HG03196 (cell line): ENCODE data around the gene RANBP10.

ENCODE experiments used
- ATAC-seq: cut with Tn5 transposase; IDR thresholded peaks from one replicate; pipeline ENCODE4 v1.9.1; 2021; ENCODE audit not compliant: unreplicated experiment

RANBP10 gene

DNA sequence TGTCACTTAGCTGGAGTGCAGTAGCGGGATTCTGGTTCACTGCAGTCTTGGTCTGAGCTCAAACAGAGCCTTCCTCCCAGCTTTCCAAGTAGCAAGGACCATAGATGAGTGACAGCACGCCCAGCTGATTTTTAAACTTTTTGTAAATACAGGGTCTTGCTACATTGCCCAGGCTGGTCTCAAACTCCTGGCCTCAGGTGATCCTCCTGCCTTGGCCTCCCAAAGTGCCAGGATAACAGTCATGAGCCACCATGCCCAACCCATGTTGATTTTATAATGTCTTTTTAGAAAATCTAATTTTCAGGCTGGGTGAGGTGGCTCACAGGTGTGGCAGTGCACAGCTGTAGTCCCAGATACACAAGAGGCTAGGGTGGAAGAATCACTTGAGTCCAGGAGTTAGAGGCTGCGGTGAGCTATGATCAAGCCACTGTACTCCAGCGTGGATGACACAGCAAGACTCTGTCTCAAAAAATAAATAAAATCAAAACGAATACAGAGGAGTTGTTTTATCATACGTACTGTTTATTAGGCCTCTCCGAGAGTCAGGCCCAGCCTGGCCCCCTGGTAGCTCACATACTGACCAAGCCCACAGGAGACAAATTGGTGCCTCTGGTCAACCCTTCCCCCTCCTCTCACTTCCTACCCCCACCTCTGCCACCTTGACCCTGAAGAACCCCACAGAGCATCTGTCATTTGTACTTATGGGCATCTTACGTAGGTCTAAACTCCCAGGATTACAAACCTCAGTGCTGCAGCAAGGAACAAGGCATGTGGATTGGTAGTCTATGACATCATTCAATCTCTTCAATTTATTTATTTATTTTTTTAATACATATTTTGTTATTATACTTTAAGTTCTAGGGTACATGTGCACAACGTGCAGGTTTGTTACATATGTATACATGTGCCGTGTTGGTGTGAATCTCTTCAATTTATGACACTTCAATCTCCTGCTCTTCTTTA, 126.1 kb downstream of the RANBP10 start:
- ATAC-seq, result no peak

DNA sequence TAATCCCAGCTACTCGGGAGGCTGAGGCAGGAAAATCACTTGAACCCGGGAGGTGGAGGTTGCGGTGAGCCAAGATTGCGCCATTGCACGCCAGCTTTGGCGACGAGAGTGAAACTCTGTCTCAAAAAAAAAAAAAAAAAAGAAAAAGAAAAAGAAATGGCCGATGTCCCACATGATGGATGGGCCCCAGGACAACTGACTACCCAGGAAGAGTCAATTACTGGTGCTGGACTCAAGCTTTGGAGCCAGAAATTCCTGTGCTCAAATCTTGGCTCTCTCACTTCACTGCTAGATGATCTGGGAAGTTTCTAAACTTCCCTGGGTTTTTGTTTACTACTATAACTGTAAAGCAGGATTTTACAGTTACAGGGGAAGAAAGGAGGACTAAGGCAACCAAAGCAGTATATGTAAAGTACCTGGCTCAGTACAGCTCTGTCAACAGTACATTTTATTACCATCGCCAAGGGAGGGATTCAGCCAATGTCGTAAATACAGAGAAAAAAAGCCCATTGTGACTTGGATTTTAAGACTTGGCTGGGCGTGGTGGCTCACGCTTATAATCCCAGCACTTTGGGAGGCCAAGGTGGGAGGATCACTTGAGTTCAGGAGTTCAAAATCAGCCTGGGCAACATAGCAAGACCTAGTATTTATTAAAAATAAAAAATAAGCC, 127.9 kb downstream of the RANBP10 start:
- no peak for ATAC-seq

DNA sequence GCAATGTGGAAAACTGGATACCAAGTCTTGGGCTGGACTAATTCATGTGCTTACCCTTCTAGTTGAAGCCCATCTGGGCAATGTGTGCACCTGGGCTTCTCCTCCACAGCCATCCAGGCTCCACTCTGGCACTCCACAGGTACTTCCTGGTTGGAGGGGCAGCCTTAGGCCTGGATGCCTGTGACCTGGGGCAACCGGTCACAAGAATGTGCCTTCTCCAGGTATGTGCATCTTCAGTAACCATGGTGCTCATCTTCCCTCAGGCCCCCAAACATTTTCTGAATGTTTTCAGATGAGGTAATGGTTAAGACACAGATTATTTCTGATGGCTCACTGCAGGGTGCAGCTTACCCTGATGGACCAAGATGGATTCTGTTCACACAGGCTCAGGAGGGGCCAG, 128.6 kb downstream of the RANBP10 start:
- no peak for ATAC-seq

DNA sequence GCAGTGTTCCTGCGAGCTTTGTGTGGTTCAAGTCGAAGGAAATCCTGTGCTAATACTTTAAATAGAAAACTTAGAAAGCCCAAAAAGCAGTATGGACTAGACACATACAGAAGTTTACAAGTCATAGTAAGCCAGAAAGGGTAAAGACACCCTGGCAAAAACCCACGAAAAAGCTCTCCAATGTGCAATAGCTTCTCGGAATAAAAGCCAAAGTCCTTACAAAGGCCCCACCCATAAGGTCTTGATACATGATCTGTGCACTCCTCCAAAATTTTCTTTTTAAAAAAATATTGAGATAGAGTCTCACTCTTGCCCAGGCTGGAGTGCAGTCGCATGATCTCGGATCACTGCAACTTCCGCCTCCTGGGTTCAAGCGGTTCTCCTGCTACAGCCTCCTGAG, 129.4 kb downstream of the RANBP10 start:
- ATAC-seq, result no peak

DNA sequence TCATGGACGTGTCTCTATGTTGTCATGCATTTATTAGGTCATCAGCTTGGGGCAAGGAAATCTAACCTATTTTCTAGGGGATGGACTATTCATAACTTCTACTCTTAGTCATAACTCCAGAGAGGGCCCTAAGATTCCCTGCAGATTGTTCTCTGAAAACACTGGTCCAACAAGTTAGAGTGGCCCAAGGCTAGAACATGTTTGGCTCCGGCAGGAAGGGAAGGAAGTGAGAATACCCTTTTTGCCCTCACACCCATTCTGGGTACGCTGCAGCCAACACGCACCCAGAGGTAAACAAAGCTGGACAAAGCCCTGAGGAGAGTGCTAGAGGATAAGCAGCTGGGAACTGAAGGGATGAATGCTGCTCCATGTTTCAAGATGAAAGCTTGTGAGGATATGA, 129.8 kb downstream of the RANBP10 start:
- no peak for ATAC-seq

DNA sequence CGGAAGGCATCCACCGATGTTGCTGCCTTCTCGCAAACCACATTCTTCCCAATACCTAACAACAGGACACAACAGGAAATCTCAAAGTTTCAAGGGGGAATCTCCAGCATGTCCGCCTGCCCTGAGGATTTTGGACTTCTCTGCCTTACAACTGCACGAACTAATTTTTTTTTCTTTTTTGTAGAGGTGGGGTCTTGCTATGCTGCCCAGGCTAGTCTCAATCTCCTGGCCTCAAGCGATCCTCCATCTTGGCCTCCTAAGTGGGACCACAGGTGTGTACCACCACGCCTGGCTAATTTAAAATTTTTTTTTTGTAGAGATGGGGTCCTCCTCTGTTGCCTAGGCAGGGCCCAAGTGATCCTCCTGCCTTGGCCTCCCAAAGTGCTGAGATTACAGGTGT, 130.4 kb downstream of the RANBP10 start:
- no peak for ATAC-seq

DNA sequence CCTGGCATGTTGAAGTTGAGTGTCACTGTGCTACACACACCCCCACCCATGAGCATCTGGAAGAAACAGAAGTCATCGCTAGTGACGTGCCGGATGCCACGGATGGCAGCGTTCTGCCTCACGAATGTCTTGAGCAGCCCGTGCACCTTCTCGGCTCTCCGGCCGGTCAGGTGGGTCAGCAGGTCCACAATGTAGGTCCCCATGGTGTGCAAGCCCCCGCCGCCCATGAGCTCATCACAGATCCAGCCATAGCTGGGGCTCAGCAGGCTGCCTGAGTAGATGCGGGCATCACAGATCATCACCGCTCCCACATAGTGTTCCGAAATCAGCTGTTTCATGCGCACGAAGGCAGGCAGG, 130.8 kb downstream of the RANBP10 start:
- ATAC-seq, result no peak

DNA sequence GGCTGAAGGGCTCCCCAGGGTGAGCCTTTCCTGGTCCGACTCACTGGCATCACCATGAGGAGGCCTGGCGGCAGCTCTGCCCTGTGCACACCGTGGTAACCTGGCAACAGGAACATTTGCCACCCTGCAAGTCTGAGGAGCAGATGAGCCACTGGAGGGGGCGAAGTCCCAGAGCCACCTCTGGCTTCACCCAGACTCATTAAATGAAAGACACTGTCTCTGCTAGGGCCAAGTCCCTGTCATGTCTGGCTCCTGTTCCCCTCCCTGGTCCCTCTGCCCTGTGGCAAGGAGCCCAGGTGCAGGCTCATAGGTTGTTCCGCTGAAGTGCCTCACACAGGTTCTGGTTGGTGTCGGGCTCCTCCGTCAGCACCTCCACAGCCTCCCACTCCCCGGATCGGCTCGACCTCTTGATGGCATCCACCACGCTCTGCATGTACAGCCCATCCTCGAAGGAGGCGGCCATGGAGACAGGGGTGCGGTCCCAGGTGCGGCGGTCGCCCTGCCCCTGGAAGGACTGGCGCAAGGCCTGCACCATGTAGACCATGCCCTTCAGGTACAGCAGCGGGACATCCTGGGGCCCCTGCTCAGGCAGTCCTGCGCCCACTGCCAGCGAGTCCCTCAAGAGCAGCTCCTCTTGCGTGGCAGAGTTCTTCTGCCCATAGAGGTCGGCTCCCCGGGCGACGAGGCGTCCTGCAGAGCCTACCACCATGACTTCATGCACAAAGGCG, 131.3 kb downstream of the RANBP10 start:
- no peak for ATAC-seq

DNA sequence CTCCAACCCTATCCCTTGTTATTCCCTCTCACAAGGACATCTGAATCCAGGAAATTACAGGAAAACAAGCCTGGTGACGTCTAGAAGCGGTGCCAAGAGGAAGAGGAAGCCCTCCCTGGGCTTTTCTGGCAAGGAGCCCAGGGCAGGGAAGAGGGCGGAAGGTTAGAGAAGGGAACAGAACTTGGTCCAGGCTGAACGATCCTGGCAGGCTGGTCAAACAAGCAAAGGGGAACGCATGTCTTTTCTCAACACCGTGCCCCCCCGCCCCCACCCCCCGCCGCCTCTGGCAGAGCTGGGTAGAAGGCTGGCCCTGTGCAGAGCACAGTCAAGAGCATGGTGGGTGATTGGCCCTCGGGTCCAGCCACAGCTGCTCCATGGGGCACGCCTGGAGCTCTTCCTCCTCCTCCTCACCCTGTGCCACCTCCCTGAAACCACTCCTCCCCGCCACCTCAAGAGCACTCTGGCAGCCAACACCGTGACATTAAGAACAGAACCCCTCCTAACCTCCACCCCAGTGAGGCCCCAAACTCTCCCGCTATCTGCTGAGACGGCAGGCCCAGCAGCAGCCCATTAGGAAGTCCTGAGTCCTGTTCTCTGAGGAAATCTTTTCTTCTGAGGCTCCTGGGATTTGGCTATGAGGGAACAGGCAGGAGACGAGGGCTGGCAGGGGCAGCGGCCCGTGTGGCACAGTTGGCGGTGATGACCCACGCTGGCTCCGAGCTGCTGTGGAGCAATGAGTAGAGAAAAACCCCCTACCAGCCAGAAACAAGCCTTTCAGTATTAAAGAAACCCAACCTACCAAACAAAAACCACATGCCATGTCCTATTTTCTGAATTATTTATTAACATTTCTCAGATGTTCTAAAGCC, 132.4 kb downstream of the RANBP10 start:
- no peak for ATAC-seq
